CD4-positive, alpha-beta T cell treated with Interleukin-15 for 4 hours (primary cell): ENCODE results near the gene DMRTA2.

Experiments
- DNase-seq: peaks from one replicate; pipeline ENCODE4 v3.0.0-alpha.2; 2020; ENCODE audit warnings: low spot score

Gene DMRTA2

GRCh38 chr1:50422946-50423669, at the start of gene DMRTA2:
TSS of gene DMRTA2 (minus strand) at chr1:50423443. CDS start at chr1:50421536, 1,907 bp downstream.
- no peak for DNase-seq

GRCh38 chr1:50471967-50472366, 48.7 kb upstream of the DMRTA2 start:
- DNase-seq = no peak

- no peak for DNase-seq
Observed at GRCh38 chr1:50462964-50463363, 39.7 kb upstream of the DMRTA2 start.

GRCh38 chr1:50458507-50458906, 35.3 kb upstream of the DMRTA2 start:
- DNase-seq = no peak

- DNase-seq = no peak
Observed at GRCh38 chr1:50454911-50455310, 31.7 kb upstream of the DMRTA2 start.

- DNase-seq = no peak
Observed at GRCh38 chr1:50453266-50453665, 30.0 kb upstream of the DMRTA2 start.

GRCh38 chr1:50452700-50453099, 29.5 kb upstream of the DMRTA2 start:
- DNase-seq = no peak

GRCh38 chr1:50450861-50451653, 27.8 kb upstream of the DMRTA2 start:
- no peak for DNase-seq

- DNase-seq = no peak
Observed at GRCh38 chr1:50447961-50448360, 24.7 kb upstream of the DMRTA2 start.

GRCh38 chr1:50441183-50441582, 17.9 kb upstream of the DMRTA2 start:
- no peak for DNase-seq

- DNase-seq = no peak
Observed at GRCh38 chr1:50438945-50439344, 15.7 kb upstream of the DMRTA2 start.

- no peak for DNase-seq
Observed at GRCh38 chr1:50436489-50436888, 13.2 kb upstream of the DMRTA2 start.

- DNase-seq = no peak
Observed at GRCh38 chr1:50430010-50430405, 6.8 kb upstream of the DMRTA2 start.

- DNase-seq = no peak
Observed at GRCh38 chr1:50427818-50428779, 4.9 kb upstream of the DMRTA2 start.

- no peak for DNase-seq
Observed at GRCh38 chr1:50427086-50427817, 4.0 kb upstream of the DMRTA2 start.

GRCh38 chr1:50426702-50427085, 3.5 kb upstream of the DMRTA2 start:
- no peak for DNase-seq

GRCh38 chr1:50426108-50426700, 3.0 kb upstream of the DMRTA2 start:
- DNase-seq = no peak

- DNase-seq = no peak
Observed at GRCh38 chr1:50425376-50426107, 2.3 kb upstream of the DMRTA2 start.

- DNase-seq = no peak
Observed at GRCh38 chr1:50424884-50425375, 1.7 kb upstream of the DMRTA2 start.
